ENCODE results near the gene WDR59.
A peak's percentile ranks its signal among the peaks of the same experiment; 100 is the strongest.
"Not testable (repeated sequence)": the region's sequence is repeated elsewhere in the genome, so short reads cannot be mapped to it uniquely, and the experiment has no call there.

WDR59 gene

GRCh38 chr16:74991268-74991592, 6.3 kb upstream of the WDR59 start:
- TF ChIP-seq CTCF (conservative IDR thresholded peaks at IDR 0.05; ENCODE audit: control insufficient read depth, insufficient read depth, low read depth, low read length): no peak
- no peak overlapping the region for H3K4me3 ChIP-seq (ENCODE audit: control insufficient read depth, low read depth, low read length)
- no peak for DNase-seq (ENCODE audit: low read depth)

GRCh38 chr16:74990832-74991231, 5.9 kb upstream of the WDR59 start:
- no peak for DNase-seq (ENCODE audit: low read depth)
- no peak for TF ChIP-seq CTCF (conservative IDR thresholded peaks at IDR 0.05; ENCODE audit: control insufficient read depth, insufficient read depth, low read depth, low read length)
- no peak overlapping the region for H3K4me3 ChIP-seq (ENCODE audit: control insufficient read depth, low read depth, low read length)

- not testable (repeated sequence) for H3K4me3 ChIP-seq (ENCODE audit: control insufficient read depth, low read depth, low read length); DNase-seq (ENCODE audit: low read depth)
Observed at GRCh38 chr16:74989864-74990263, 4.9 kb upstream of the WDR59 start.

- no peak for DNase-seq (ENCODE audit: low read depth)
- no peak overlapping the region for H3K4me3 ChIP-seq (ENCODE audit: control insufficient read depth, low read depth, low read length)
- TF ChIP-seq CTCF (conservative IDR thresholded peaks at IDR 0.05; ENCODE audit: control insufficient read depth, insufficient read depth, low read depth, low read length): no peak
Observed at GRCh38 chr16:74987027-74987681, 2.2 kb upstream of the WDR59 start.

GRCh38 chr16:74984194-74984528, 762 bp downstream of the WDR59 start:
- H3K4me3 ChIP-seq (ENCODE audit: control insufficient read depth, low read depth, low read length): peak overlapping the region; percentile 97
- DNase-seq (ENCODE audit: low read depth): no peak
- no peak for TF ChIP-seq CTCF (conservative IDR thresholded peaks at IDR 0.05; ENCODE audit: control insufficient read depth, insufficient read depth, low read depth, low read length)

GRCh38 chr16:74982256-74982655, 2.7 kb downstream of the WDR59 start:
- H3K4me3 ChIP-seq (ENCODE audit: control insufficient read depth, low read depth, low read length): no peak overlapping the region
- no peak for DNase-seq (ENCODE audit: low read depth)
- no peak for TF ChIP-seq CTCF (conservative IDR thresholded peaks at IDR 0.05; ENCODE audit: control insufficient read depth, insufficient read depth, low read depth, low read length)

GRCh38 chr16:74975591-74975990, 9.3 kb downstream of the WDR59 start:
- no peak for TF ChIP-seq CTCF (conservative IDR thresholded peaks at IDR 0.05; ENCODE audit: control insufficient read depth, insufficient read depth, low read depth, low read length)
- H3K4me3 ChIP-seq (ENCODE audit: control insufficient read depth, low read depth, low read length): no peak overlapping the region
- DNase-seq (ENCODE audit: low read depth): no peak
